ENCODE measurements around the gene STRBP.

STRBP gene

DNA sequence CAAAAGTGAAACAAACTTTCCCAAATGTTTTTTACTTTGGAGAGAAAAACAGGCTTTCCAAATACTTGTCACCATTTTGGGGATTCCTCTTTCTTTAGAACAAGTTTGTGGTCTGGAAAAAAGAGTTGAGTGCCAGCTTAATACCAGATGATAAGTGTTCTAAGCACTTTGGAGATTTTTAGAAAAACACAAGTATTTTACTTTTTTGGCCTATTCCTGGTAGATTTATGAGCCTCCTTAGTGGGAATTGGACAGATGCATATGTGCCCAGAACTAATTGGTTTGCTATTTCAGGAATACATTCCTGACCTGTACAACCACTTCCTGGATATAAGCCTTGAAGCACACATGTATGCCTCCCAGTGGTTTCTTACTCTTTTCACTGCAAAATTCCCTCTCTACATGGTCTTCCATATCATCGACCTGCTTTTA is 194.4 kb downstream of the STRBP start:
- peak; percentile 71 for DNase-seq (ENCODE audit: low read depth)
- TF ChIP-seq, protein P1, sequence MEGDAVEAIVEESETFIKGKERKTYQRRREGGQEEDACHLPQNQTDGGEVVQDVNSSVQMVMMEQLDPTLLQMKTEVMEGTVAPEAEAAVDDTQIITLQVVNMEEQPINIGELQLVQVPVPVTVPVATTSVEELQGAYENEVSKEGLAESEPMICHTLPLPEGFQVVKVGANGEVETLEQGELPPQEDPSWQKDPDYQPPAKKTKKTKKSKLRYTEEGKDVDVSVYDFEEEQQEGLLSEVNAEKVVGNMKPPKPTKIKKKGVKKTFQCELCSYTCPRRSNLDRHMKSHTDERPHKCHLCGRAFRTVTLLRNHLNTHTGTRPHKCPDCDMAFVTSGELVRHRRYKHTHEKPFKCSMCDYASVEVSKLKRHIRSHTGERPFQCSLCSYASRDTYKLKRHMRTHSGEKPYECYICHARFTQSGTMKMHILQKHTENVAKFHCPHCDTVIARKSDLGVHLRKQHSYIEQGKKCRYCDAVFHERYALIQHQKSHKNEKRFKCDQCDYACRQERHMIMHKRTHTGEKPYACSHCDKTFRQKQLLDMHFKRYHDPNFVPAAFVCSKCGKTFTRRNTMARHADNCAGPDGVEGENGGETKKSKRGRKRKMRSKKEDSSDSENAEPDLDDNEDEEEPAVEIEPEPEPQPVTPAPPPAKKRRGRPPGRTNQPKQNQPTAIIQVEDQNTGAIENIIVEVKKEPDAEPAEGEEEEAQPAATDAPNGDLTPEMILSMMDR (conservative IDR thresholded peaks at IDR 0.05; ENCODE audit: low read depth, low read length) = no peak
- H3K4me3 ChIP-seq (ENCODE audit: low read depth, low read length) = no peak overlapping the region

DNA sequence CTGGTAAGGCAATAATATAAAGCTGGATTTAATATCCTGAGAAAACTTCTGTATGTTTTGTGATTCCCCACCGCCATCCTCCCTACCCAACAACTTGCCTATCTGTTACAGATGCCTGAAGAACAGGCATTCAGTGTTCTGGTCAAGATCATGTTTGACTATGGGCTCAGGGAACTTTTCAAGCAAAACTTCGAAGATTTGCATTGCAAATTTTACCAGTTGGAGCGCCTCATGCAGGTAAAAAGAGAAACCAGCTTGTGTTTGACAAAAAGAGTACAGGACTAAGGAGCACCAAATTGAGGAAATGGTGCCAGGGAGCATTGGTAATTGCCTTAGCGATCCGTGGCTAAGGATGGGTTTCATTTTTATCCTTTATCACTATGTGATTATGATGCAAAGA is 194.9 kb downstream of the STRBP start:
- TF ChIP-seq, protein P1 (conservative IDR thresholded peaks at IDR 0.05; ENCODE audit: low read depth, low read length) = no peak
- H3K4me3 ChIP-seq (ENCODE audit: low read depth, low read length) = no peak overlapping the region
- no peak for DNase-seq (ENCODE audit: low read depth)

DNA sequence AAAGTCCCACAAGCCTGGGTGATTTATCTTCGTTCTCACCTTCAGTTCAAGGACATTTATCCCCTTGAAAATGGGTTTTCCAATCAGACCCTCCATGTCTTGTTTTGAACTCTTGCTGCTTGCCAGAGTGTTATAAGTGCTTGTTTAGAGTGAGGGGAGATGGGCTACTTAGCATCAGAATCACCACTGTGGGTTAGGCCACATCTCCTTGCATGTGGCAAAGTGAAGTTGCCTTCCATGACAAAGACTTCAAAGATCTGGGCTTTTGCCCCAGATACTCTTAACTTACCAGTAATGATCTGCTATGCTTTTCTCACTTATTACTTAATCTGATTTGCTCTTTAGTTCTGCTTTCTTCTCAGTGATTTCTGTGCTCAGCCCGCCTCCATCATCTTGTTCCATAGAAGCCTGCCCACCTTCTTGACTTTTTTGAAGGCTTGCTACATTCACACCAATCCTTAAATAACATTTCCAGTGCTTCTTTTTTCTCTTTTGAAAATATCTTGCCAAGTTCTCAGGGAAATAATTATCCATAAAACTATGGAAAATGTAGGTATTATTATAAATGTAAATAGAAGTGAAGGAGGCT is 195.9 kb downstream of the STRBP start:
- H3K4me3 ChIP-seq (ENCODE audit: low read depth, low read length) = no peak overlapping the region
- no peak for DNase-seq (ENCODE audit: low read depth)
- TF ChIP-seq, protein P1 (conservative IDR thresholded peaks at IDR 0.05; ENCODE audit: low read depth, low read length) = no peak
